HL-60/S4 treated with phorbol 12-myristate 13-acetate at 8.2 ng/mL for 4 days and 3 days (cell line): ENCODE measurements around the gene ZNF133.
"Not testable (repeated sequence)": the region's sequence is repeated elsewhere in the genome, so short reads cannot be mapped to it uniquely, and the experiment has no call there.

ENCODE experiments used
- in situ Hi-C: fragments of 300-500 bp; cut with MboI; formaldehyde crosslinking; loops from 2 replicates; pipeline ENCODE4 v1.15.0; 2022; ENCODE audit warnings: low sequenced_read_pairs

Gene ZNF133

GRCh38 chr20:18284805-18285533, 3.4 kb upstream of the ZNF133 start:
- in situ Hi-C loops = no loop called here

GRCh38 chr20:18287546-18287914, 797 bp upstream of the ZNF133 start:
- in situ Hi-C loops = no loop called here

- in situ Hi-C loops = no loop called here
These were observed 481 bp downstream of the ZNF133 start for GRCh38 chr20:18288749-18289267.

GRCh38 chr20:18289306-18289705, 979 bp downstream of the ZNF133 start:
- in situ Hi-C loops = no loop called here

- in situ Hi-C loops = no loop called here
These were observed 11.0 kb downstream of the ZNF133 start for GRCh38 chr20:18299364-18299763.

GRCh38 chr20:18304618-18305017, 16.3 kb downstream of the ZNF133 start:
- in situ Hi-C loops = no loop called here

GRCh38 chr20:18307301-18307700, 19.0 kb downstream of the ZNF133 start:
- in situ Hi-C loops = no loop called here

- in situ Hi-C loops = no loop called here
These were observed 21.7 kb downstream of the ZNF133 start for GRCh38 chr20:18310051-18310450.

GRCh38 chr20:18310592-18310991, 22.3 kb downstream of the ZNF133 start:
- in situ Hi-C loops = no loop called here

GRCh38 chr20:18312723-18313122, 24.4 kb downstream of the ZNF133 start:
- in situ Hi-C loops = no loop called here

- in situ Hi-C loops = no loop called here
These were observed 25.1 kb downstream of the ZNF133 start for GRCh38 chr20:18313411-18313810.

GRCh38 chr20:18314786-18315406, 26.6 kb downstream of the ZNF133 start:
- in situ Hi-C loops = no loop called here

GRCh38 chr20:18316166-18316565, 27.8 kb downstream of the ZNF133 start:
- in situ Hi-C loops = no loop called here

- in situ Hi-C loops = no loop called here
These were observed 33.0 kb downstream of the ZNF133 start for GRCh38 chr20:18321316-18321715.

- in situ Hi-C loops = no loop called here
These were observed 33.9 kb downstream of the ZNF133 start for GRCh38 chr20:18321976-18322950.

GRCh38 chr20:18323705-18324104, 35.4 kb downstream of the ZNF133 start:
- in situ Hi-C loops = no loop called here

GRCh38 chr20:18324596-18325089, 36.3 kb downstream of the ZNF133 start:
- in situ Hi-C loops = no loop called here

- in situ Hi-C loops = no loop called here
These were observed 38.7 kb downstream of the ZNF133 start for GRCh38 chr20:18326990-18327389.

GRCh38 chr20:18331694-18332093, 43.4 kb downstream of the ZNF133 start:
- in situ Hi-C loops = no loop called here

GRCh38 chr20:18349749-18350148, 61.4 kb downstream of the ZNF133 start:
- in situ Hi-C loops = not testable (repeated sequence)

- in situ Hi-C loops = no loop called here
These were observed 71.5 kb downstream of the ZNF133 start for GRCh38 chr20:18359854-18360253.
